GM18526 (cell line): ENCODE results near the gene PMCH.

Experiments used
- POLR2A ChIP-seq: IDR thresholded peaks from 3 replicates; pipeline ENCODE4 v1.6.1; 2011; ENCODE audit not compliant: insufficient read length; ENCODE audit errors: extremely low read depth

PMCH gene, protein sequence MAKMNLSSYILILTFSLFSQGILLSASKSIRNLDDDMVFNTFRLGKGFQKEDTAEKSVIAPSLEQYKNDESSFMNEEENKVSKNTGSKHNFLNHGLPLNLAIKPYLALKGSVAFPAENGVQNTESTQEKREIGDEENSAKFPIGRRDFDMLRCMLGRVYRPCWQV

DNA sequence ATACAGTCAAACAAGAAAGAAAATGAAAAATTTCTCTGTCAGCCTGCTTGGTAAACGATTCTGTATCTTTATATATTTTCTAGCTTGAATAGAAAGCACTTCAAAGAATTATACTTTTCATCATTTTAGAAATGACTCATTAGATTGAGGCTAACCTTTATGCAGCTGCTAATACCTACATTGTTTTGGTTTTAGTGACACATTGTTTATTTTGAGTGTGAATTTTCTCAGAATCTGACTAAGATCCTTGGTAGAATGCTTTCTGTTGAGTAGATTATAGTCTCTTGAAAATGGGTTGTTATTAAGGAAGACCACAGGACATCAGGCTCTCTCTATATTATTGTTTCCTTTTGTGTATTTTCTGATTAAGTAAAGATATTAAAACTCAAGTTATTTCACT, at the start of gene PMCH:
TSS of gene PMCH (minus strand) at position 45 of the 400 bp plus-strand sequence. CDS start 63 bp downstream, outside the sequence.
- TF ChIP-seq POLR2A, result no peak

DNA sequence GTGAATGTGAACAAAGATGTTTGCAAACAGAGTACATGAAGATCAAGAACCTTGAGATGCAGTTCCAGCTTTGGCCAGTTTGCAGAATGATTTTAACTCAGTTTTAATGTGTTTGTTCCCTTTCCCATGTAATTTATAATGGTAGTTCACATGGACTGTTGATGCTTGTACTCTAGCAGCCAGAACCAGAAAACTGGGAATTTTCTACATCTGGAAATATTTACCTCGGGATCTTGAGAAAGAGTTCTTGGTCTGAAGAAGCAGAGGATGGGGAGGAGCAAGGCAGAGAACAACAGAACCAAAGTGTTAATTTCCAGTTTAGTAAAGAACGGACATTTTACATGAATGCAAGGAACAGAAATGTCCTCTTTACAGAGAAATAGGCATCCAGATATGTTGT, 37.0 kb upstream of the PMCH start:
- no peak for TF ChIP-seq POLR2A

DNA sequence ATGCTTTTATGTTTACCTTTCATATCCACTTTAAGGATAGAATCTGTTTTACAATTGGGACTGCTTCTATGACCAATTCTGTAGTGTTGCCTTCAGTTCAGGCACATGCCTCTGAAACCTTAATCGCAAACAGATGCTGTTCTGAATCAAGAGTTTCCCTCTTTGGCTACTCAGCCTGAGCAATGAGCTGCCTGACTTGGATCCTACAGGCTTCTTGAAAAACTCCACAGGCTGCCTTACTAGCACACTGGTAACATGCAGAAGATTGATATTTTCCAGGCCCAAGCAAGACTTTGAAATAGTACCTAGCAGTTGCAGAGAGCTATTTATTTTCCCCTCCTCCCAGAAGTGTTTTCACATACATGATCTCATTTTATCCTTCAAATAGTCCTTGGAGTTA, 34.8 kb upstream of the PMCH start:
- no peak for TF ChIP-seq POLR2A

DNA sequence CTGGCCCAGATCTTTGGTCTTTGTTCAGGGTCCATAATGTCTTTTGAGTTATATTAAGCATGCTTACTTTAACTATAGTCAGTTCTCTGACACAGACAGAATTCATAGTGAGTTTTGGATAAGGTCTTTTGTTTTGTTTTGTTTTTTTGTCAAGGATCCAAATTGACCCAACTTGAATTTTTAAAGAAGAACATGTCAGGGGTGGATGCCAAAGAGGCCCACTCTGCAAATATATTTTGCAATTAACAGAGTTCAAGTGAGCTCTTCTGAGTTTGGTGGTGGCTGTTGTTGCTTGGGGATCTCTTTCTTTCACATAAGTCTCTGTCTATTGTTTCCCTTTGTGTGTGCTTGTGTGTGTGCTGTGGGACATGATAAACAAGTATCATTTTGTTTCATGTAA, 34.4 kb upstream of the PMCH start:
- TF ChIP-seq POLR2A, result no peak

DNA sequence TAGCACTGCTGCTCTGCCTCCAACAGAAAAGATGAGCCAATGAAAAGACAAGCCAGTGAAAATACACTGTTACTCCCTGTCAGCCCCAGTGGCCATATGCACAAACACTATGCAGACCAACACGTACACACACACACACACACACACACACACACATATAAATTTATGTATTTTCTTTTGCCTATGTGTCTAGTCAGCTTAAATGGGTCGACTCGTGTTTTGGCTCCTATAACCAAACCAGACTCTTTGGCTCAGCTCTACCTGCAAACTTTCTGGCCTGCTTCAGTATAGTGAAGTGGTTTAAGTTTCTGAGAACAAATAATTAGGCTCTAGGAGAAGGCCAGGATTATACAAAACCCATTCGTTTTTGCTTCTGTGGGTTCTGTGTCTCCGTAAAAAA, 30.3 kb upstream of the PMCH start:
- no peak for TF ChIP-seq POLR2A

DNA sequence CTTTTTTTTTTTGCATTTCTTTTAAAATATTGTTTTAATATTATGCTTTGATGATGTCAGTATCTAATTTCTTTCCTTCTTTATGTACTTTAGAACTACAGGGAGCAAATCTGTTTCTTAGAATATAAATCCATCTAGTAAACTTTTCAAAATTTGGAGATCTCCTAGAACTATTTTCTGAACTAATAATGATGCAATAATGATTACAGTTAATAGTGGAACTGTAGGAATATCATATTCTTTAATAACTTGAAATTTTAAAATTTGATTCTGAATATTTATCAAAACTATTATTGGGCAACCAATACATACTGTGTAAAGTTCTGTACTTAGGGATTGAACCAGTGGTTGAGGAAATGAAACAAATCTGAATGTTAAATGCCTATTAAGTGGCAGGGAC, 23.1 kb upstream of the PMCH start:
- TF ChIP-seq POLR2A, result no peak

DNA sequence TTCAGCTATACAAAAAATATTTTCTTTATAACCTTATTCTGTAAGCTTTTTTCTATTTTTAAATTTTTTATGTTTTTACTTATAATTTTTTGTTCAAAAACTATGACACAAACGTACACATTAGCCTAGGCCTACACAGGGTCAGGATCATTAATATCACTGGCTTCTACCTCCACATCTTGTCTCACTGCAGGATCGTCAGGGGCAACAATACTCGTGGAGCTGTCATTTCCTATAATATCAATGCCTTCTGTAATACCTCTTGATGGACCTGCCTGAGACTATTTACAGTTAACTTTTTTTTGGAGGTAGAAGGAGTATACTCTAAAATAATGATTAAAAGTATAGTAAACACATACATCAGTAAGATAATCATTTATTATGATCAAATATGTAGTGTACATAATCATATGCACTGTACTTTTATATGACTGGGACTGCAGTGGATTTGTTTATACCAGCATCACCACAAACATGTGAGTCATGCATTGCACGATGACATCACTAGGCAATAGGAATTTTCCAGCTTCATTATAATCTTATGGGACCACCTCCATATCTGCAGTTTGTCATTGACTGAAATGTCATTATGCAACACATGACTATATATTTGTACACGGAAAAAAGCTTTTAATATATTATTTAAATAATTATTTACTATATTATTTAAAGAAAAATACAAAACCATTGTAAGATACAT, 18.5 kb upstream of the PMCH start:
- no peak for TF ChIP-seq POLR2A

DNA sequence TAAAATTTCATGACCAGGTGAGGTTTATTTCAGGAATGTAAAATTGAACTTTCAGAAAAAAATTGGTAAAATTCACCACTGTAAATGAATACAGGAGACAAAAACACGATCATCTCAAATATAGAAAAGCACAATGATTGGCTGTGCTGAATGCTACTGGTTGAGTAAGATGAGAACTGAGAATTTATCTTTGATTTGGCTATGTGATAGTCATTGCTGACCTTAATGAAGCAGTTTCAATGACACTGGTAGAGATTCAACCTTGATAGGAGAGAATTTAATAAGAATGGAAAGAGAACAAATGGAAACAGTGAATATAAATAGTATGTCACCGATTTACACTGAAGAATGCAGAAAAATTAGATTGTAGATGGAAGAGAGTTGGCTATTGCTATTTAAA, 6.4 kb upstream of the PMCH start:
- no peak for TF ChIP-seq POLR2A

DNA sequence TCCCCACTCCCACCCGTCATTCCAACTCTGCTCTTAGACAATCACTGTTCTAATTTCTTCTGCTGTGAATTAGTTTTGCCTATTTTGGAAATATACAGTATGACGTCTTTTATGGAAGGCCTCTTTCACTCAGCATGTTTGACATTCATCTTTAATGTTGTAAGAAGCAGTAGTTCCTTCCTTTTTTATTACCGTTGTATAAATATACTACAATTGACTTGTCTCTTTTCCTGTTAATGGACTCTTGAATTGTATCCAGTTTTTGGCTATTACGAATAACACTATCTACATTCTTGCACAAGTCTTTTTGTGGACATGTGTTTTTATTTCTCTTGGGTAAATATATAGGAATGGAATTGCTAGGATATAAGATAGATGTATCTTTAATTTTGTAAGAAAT, 4.9 kb upstream of the PMCH start:
- TF ChIP-seq POLR2A, result no peak

DNA sequence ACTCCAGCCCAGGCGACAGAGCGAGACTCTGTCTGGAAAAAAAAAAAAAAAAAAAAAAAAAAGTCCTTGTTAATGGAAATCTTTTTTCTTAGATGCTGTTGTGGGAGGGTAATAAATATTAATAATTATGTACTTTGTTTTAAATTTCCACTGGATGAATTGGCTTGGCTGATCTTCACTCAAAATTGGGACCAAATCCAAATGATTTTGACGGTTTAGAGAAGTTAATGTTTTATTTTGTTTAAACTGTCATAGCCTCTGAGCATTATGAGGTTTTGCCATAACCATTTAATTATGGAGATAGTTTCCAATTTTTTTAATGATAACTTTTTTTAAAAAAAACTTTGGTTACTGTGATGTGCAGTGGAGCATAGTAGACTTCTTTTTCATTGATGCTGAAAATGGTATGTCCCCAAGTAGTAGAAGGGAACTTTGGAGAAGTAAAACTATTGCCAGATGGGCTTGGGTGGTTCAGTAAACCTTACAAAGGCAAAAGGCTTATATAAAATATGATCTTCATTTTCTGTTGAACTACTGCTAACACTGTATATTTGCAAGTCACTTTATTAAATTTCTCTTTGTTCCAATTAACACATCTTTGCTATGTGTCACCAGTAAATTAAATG, 3.9 kb upstream of the PMCH start:
- TF ChIP-seq POLR2A, result no peak

DNA sequence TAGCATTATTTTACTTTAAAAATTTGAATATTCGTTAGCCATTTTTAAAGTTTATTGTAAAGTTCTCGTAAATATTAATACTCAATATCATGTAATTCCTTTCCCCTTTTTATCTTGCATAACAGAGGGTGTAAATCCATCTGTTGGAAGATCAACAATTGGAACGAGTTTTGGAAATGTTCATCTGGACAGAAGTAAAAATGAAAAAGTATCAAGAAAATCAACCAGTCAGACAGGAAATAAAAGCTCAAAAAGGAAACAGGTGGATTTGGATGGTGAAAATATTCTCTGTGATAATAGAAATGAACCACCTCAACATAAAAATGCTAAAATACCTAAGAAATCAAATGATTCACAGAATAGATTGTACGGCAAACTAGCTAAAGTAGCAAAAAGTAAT, 1.8 kb downstream of the PMCH start:
- TF ChIP-seq POLR2A, result no peak

DNA sequence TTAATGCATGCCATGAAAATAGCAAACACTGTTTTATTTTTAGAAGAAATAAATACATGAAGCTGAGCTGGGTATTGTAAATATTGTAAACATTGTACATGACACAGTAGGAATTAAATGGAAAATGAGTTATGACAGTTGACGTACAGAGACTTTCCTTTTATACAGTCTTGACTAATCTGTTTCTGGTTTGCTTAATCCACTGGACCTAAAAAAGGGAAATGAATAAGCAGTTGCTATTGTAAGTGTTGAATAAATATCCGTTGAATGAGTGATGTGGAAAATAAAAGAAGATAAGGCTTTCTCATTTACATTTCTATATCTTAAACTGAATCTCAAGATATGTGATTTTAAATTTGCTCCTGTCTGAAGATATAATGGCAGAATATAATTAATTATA, 15.0 kb downstream of the PMCH start:
- no peak for TF ChIP-seq POLR2A

DNA sequence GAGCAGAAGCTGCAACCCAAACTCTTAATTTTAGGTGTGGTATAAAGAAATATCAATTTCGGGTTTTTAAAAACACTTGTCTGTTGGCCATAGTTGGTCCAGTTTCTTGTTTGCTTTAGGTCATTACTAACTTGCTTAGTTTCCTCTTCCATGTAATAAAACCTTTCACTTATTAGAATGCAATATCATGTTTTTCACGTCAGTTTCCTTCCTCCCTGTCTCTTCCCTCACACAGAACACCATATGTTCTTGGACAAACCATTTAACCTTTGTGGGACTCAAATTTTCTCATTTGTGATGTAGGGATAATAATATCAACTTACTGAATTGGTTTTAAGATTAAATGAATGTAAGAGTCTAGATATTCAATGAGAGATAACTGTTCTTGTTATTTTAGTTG, 22.9 kb downstream of the PMCH start:
- TF ChIP-seq POLR2A, result no peak

DNA sequence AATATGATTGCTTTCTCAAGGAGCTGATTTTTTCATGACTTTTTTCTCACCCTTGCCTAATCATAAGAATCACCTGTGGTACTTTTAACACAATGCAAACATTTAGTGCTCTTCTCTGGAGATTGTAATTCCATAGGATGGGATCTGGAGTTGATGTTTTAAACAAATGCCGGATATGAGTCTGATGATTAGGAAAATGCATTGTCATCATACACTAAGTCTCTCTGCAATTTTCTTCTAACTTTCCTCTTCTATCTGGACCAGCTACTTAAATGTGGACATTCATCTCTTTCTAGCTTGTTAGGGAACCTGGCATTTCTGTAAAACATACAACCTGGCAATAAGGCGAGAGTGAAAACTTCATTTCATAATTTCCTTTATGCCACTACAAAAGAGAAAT, 23.5 kb downstream of the PMCH start:
- no peak for TF ChIP-seq POLR2A

DNA sequence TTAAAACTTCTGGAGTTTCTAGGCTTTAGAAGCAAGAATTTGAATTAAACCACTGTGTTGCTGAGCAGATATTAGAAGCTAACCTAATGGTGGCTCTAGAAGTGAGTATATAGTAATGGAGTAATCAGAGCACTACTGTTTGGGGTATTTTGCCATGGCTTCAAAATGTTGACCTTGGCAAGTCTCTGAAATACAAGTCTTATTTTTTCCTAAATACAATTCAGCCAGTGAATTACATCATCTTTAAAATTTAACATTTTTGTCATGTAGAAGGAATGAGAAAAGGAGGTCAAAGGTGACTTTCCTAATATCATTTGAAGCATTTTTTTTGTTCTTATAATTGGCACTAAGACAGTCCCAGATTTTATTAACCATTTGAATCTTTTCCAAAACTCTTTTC, 25.2 kb downstream of the PMCH start:
- no peak for TF ChIP-seq POLR2A

DNA sequence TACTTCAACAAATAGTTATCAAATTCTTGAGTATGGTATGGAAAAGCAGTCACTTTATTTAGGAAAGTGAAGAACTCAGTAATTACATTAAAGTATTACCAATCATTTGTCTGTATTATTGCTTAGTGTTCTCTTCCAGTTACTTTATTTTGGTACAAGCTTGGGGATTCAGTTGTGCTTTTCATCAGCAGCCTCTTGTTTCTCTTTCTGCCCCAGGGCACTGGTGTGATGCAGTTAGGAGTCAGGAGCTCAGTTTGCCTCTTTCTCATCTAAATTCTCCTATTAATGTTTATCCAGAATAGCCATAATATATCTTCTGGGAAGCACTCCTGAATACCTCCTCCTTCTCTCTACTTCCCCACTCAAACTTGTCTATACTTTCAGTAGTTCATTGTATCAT, 25.7 kb downstream of the PMCH start:
- TF ChIP-seq POLR2A, result no peak

DNA sequence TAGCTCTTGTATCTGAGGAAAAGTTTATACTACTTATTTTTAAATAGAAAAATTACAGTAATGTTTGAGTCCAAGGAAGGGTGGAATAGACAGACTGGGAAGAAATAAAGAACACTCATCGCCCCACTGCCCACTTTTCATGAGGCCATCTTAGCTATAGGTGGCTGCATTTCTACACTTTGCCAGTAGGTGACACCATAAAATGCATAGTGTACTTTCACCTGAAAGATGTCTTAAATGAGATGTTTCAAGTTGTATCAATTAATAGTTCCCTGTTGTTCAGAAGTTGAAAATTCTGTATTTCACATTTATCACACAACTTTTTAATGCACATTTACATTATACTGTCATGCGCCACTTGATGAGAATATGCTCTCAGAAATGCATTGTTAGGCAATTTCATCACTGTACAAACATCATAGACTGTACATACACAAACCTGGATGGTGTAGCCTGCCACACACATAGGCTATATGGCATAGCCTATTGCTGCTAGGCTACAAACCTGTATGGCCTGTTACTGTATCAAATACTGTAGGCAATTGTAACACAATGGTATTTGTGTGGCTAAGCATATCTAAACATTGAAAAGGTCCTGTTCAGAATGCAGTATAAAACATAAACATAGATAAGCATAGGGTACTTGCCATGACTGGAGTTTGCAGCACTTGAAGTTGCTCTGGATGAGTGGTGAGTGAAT, 27.6 kb downstream of the PMCH start:
- no peak for TF ChIP-seq POLR2A
